ENCODE results near the gene PLB1. TPM values are rescaled to one million over a fixed set of nuclear protein-coding genes. Genes with fewer than 3 reads are reported as not detected.

Gene PLB1
- total and polyA plus RNA-seq, 2 experiments from 2014 or later: 0.11 to 0.44 TPM

DNA sequence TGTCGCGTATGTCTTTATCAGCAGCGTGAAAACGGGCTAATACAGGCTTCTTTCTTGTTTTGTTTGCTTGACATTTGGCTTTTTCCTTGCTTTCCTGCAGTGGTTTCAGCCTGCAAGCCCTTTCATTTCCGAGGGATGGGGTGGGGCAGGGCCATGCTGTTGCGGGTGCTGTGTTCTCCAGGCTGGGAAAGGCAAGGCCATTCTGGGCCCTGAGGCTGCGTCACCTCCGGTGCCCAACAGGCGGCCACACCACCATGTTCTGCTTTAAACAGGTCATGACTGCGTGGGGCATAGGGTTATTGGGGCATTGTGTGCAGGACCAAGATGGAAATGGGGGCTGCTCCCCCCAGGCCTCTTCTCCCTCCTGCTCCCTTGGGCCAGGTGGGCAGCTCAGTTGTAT is 38.6 kb upstream of the PLB1 start:
- H3K36me3 ChIP-seq (ENCODE audit: low read depth): no peaks in the 10 kb centered on the region
- H3F3A ChIP-seq (ENCODE audit: insufficient read depth): no peaks in the 10 kb centered on the region
- TF ChIP-seq EZH2phosphoT487 (IDR thresholded peaks at IDR 0.05; ENCODE audit: insufficient read depth, low read depth): no peak
- no peak for TF ChIP-seq EZH2 (IDR thresholded peaks at IDR 0.05; ENCODE audit: insufficient read depth, poor library complexity, severe bottlenecking)
- H3K27ac ChIP-seq: no peak overlapping the region
- H3K9me2 ChIP-seq (ENCODE audit: insufficient read depth): no peaks in the 10 kb centered on the region
- H3K9ac ChIP-seq: no peak overlapping the region
- 90 to 92% methylated on average over 10 of the region's 10 CpGs for WGBS, 2 experiments (ENCODE audit: low coverage in 1 of 2, low lambda C conversion rate in 2 of 2, missing lambda C conversion rate in 2 of 2)
- peaks cover 3% of the 10 kb centered on the region for H3K9me3 ChIP-seq (ENCODE audit: low read depth)
- no peak overlapping the region for H2AFZ ChIP-seq
- H3K4me3 ChIP-seq: no peak overlapping the region
- H3K79me2 ChIP-seq (ENCODE audit: insufficient read depth): no peaks in the 10 kb centered on the region
- H3K4me1 ChIP-seq (ENCODE audit: insufficient read depth): no peaks in the 10 kb centered on the region
- H3K4me2 ChIP-seq (ENCODE audit: unreplicated experiment): no peak overlapping the region
- in situ Hi-C loops (cut with MboI): no loop called here
- no peak for DNase-seq
- no peaks in the 10 kb centered on the region for H3K27me3 ChIP-seq (replicated peaks; ENCODE audit: insufficient read depth)
- no peaks in the 10 kb centered on the region for H4K20me1 ChIP-seq (ENCODE audit: insufficient read depth)

DNA sequence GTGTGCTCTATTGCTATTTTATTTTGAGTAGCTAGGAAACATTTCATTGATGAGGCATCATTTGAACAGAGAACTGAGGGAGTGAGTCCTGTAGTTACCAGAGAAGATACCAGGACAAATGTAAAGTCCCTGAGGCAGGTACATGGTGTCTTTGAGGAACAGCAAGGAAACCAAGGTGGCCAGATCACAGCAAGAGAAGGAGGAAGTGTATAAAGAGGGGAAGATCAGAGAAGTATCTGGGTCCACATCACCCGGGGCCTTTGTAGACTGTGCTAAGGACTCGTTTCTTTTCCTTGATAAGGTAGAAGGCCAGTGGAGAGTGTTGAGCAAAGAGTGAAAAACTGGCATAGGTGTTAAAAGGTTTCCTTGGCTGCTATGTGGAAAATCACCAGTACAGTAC is 34.8 kb upstream of the PLB1 start:
- in situ Hi-C loops (cut with MboI): no loop called here
- DNase-seq: no peak
- Histone ChIP-seq H3K27me3 (replicated peaks; ENCODE audit: insufficient read depth) (no peaks in the 10 kb centered on the region), H3K9me3 (ENCODE audit: low read depth) (peaks cover 6% of the 10 kb centered on the region), H4K20me1 (ENCODE audit: insufficient read depth) (no peaks in the 10 kb centered on the region), H3K9ac (no peak overlapping the region), H3K27ac (no peak overlapping the region), H3K4me2 (ENCODE audit: unreplicated experiment) (no peak overlapping the region), H3F3A (ENCODE audit: insufficient read depth) (no peaks in the 10 kb centered on the region), H3K4me1 (ENCODE audit: insufficient read depth) (no peaks in the 10 kb centered on the region), H3K36me3 (ENCODE audit: low read depth) (no peaks in the 10 kb centered on the region), H2AFZ (no peak overlapping the region), H3K79me2 (ENCODE audit: insufficient read depth) (no peaks in the 10 kb centered on the region), H3K4me3 (no peak overlapping the region), H3K9me2 (ENCODE audit: insufficient read depth) (no peaks in the 10 kb centered on the region)
- TF ChIP-seq EZH2 (IDR thresholded peaks at IDR 0.05; ENCODE audit: insufficient read depth, poor library complexity, severe bottlenecking) (no peak), EZH2phosphoT487 (IDR thresholded peaks at IDR 0.05; ENCODE audit: insufficient read depth, low read depth) (no peak)
- WGBS, 2 experiments (ENCODE audit: low coverage in 1 of 2, low lambda C conversion rate in 2 of 2, missing lambda C conversion rate in 2 of 2): 84 to 86% methylated on average over 2 of the region's 2 CpGs

DNA sequence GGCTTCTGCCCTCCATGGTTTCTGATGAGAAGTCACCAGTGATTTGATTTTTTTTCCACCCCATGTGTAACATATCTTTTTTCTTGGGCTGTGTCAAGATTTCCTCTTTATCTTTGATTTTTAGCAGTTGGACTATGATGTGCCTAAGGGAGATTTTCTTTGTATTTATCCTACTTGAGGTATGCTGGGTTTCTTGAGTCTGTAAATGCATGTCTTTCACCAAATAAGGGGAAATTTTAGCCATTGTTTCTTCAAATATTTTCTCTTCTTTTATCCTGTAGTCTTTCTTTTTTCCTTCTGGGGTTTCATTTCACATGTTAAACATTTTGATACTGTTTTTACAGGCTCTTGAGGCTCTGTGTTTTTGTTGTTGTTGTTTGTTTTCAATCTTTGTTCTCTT is 33.7 kb upstream of the PLB1 start:
- H3K9ac ChIP-seq: no peak overlapping the region
- H3K27ac ChIP-seq: no peak overlapping the region
- H4K20me1 ChIP-seq (ENCODE audit: insufficient read depth): no peaks in the 10 kb centered on the region
- H3K4me3 ChIP-seq: no peak overlapping the region
- no peaks in the 10 kb centered on the region for H3K9me2 ChIP-seq (ENCODE audit: insufficient read depth)
- no peak overlapping the region for H3K4me2 ChIP-seq (ENCODE audit: unreplicated experiment)
- no peaks in the 10 kb centered on the region for H3F3A ChIP-seq (ENCODE audit: insufficient read depth)
- H2AFZ ChIP-seq: no peak overlapping the region
- peaks cover 6% of the 10 kb centered on the region for H3K9me3 ChIP-seq (ENCODE audit: low read depth)
- no peaks in the 10 kb centered on the region for H3K36me3 ChIP-seq (ENCODE audit: low read depth)
- H3K79me2 ChIP-seq (ENCODE audit: insufficient read depth): no peaks in the 10 kb centered on the region
- H3K4me1 ChIP-seq (ENCODE audit: insufficient read depth): no peaks in the 10 kb centered on the region
- TF ChIP-seq EZH2 (IDR thresholded peaks at IDR 0.05; ENCODE audit: insufficient read depth, poor library complexity, severe bottlenecking): no peak
- TF ChIP-seq EZH2phosphoT487 (IDR thresholded peaks at IDR 0.05; ENCODE audit: insufficient read depth, low read depth): no peak
- DNase-seq: no peak
- in situ Hi-C loops (cut with MboI): no loop called here
- H3K27me3 ChIP-seq (replicated peaks; ENCODE audit: insufficient read depth): no peaks in the 10 kb centered on the region

DNA sequence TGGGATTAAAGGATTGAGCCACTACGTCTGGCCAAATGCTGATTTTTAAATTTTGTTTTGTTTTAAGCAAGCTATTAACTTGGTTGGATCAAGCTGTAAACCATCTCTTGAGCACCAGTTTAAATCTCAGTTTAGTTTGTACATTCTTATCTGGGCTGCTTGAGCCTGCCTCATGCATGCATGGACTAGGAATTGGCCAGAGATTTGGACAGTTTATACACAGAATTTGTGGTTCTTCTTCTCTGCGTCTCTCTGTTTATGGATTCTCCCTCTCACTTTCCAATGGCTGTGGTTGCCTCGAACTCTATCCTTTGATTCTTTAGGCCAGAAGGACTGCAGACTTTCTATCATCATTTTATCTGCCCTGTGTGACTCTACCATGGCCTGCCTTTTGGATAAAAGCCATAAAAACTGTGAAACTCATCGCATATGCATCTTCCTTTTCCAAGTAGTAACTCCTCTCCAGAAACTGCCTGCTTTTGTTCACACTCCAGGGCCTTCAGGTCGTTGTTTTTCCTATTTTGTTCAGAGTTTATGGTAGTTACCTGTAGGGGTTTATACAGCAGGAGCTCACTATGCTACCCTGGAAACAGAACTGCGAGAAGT is 32.5 kb upstream of the PLB1 start:
- 76% methylated on average over 6 of the region's 6 CpGs for WGBS, 2 experiments (ENCODE audit: low coverage in 1 of 2, low lambda C conversion rate in 2 of 2, missing lambda C conversion rate in 2 of 2)
- TF ChIP-seq EZH2phosphoT487 (IDR thresholded peaks at IDR 0.05; ENCODE audit: insufficient read depth, low read depth) (no peak), EZH2 (IDR thresholded peaks at IDR 0.05; ENCODE audit: insufficient read depth, poor library complexity, severe bottlenecking) (no peak)
- Histone ChIP-seq H3K27me3 (replicated peaks; ENCODE audit: insufficient read depth) (no peaks in the 10 kb centered on the region), H3K4me1 (ENCODE audit: insufficient read depth) (no peaks in the 10 kb centered on the region), H3K9me2 (ENCODE audit: insufficient read depth) (no peaks in the 10 kb centered on the region), H3K27ac (no peak overlapping the region), H3K79me2 (ENCODE audit: insufficient read depth) (no peaks in the 10 kb centered on the region), H4K20me1 (ENCODE audit: insufficient read depth) (no peaks in the 10 kb centered on the region), H2AFZ (no peak overlapping the region), H3K9me3 (ENCODE audit: low read depth) (peaks cover 6% of the 10 kb centered on the region), H3K9ac (no peak overlapping the region), H3K36me3 (ENCODE audit: low read depth) (no peaks in the 10 kb centered on the region), H3K4me3 (no peak overlapping the region), H3K4me2 (ENCODE audit: unreplicated experiment) (no peak overlapping the region), H3F3A (ENCODE audit: insufficient read depth) (no peaks in the 10 kb centered on the region)
- in situ Hi-C loops (cut with MboI): no loop called here
- DNase-seq: no peak

DNA sequence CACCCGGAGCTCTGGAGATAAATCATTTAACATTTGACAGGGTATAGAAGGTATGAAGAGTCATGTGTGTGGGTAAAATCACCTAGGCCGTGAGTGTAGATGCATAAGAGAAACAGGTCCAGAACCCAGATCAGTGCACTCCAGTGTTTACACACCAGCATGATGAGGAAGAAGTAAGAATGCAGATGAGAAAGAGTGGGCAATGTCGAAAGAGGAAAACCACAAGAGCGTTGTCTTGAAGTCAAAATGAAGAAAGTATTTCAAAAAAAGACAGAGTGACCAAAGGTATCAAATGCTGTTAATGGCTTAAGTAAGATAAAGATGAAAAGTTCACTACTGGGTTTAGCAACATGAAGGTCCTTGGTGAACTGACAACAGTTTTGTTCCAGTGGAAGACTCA is 32.0 kb upstream of the PLB1 start:
- Histone ChIP-seq H3F3A (ENCODE audit: insufficient read depth) (no peaks in the 10 kb centered on the region), H3K9me3 (ENCODE audit: low read depth) (peaks cover 6% of the 10 kb centered on the region), H3K4me1 (ENCODE audit: insufficient read depth) (no peaks in the 10 kb centered on the region), H3K4me2 (ENCODE audit: unreplicated experiment) (no peak overlapping the region), H3K36me3 (ENCODE audit: low read depth) (no peaks in the 10 kb centered on the region), H3K4me3 (no peak overlapping the region), H3K9me2 (ENCODE audit: insufficient read depth) (no peaks in the 10 kb centered on the region), H3K27me3 (replicated peaks; ENCODE audit: insufficient read depth) (no peaks in the 10 kb centered on the region), H3K79me2 (ENCODE audit: insufficient read depth) (no peaks in the 10 kb centered on the region), H2AFZ (no peak overlapping the region), H3K9ac (no peak overlapping the region), H4K20me1 (ENCODE audit: insufficient read depth) (no peaks in the 10 kb centered on the region), H3K27ac (no peak overlapping the region)
- DNase-seq: no peak
- 85 to 86% methylated on average over 4 of the region's 4 CpGs for WGBS, 2 experiments (ENCODE audit: low coverage in 1 of 2, low lambda C conversion rate in 2 of 2, missing lambda C conversion rate in 2 of 2)
- TF ChIP-seq EZH2 (IDR thresholded peaks at IDR 0.05; ENCODE audit: insufficient read depth, poor library complexity, severe bottlenecking) (no peak), EZH2phosphoT487 (IDR thresholded peaks at IDR 0.05; ENCODE audit: insufficient read depth, low read depth) (no peak)
- in situ Hi-C loops (cut with MboI): no loop called here
